Lower leg skin (tissue), 4 donors: ENCODE measurements around the gene OST4. TPM values are rescaled to one million over a fixed set of nuclear protein-coding genes. Genes with fewer than 3 reads are reported as not detected.

Experiments
- DNase-seq, 2 donors: peaks; one replicate each; pipeline ENCODE4 v3.0.0-alpha.2; 2019; ENCODE audit warnings: low spot score in 2 of 2
- H3K4me3 ChIP-seq: fragments of 200-600 bp; sonication (generic); 2 replicates; pipeline ENCODE4 v1.5.1; 2017; ENCODE audit warnings: mild to moderate bottlenecking, low read depth; ENCODE audit not compliant: poor library complexity, severe bottlenecking
- POLR2A ChIP-seq, 2 donors: fragments of 450-650 bp; IDR thresholded peaks; one replicate each; pipeline ENCODE4 v1.6.1; 2016 to 2017; ENCODE audit warnings: antibody characterized with exemption in 2 of 2, mild to moderate bottlenecking in 1 of 2, moderate library complexity in 1 of 2
- WGBS, 2 donors: methylation state at CpG; one replicate each; pipeline ENCODE4 v1.1.5; 2018; 5-methylcytosine and 5-hydroxymethylcytosine counted together
- intact Hi-C: fragments of 100-400 bp; cut with DNase I; formaldehyde crosslinking; loops from one replicate; pipeline ENCODE4 v1.15.0; 2023; ENCODE audit warnings: low total_unique reads
- total RNA-seq, 4 donors: library from RNA; depleted of rRNA; stranded (reverse); fragments of >200 nt; gene quantifications; one replicate each; pipeline ENCODE4 v1.1.0, GENCODE V29; 2016
- TF ChIP-seq, protein P1 (sequence below), 3 donors: fragments of 450-650 bp; IDR thresholded peaks; one replicate each; pipeline ENCODE4 v1.5.1; 2016; ENCODE audit warnings: antibody characterized with exemption in 3 of 3, mild to moderate bottlenecking in 3 of 3, moderate library complexity in 2 of 3

OST4 gene
- total RNA-seq, 4 donors from 2014 or later = 144 to 236 (median 195) TPM

DNA sequence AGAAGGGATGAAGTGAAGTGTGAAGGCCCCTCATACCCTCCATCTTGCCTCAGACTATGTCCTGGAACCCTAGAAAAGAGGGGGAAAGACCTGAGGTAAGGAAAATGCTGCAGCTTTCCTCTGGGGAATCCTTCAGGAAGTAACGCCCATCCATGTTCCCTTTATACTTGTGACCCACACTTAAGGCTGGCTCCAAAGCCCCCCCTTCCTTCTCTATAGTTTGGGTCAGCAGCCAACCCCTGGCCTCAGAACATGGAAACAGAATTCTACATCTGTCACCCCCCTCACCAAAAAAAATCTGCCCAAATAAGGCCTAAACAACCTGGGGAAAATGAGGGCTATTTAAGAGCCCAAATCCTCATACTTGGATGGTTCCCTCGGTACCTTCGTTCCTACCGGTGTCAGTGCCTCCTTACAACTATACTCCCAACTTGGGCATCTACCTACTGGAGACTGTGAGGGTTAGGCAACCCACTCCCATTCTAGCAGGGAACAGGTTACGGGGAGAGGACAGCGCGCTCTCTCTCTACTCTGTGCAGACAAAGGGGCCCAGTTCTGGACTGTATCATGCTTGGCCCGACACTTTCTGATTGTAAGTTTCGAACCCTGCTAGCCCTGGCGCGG, 689 bp downstream of the OST4 start:
- WGBS, 2 donors = 1 to 4% methylated on average over 9 to 11 of the region's 11 CpGs
- H3K4me3 ChIP-seq = peak overlapping the region; percentile 78
- TF ChIP-seq, protein P1, sequence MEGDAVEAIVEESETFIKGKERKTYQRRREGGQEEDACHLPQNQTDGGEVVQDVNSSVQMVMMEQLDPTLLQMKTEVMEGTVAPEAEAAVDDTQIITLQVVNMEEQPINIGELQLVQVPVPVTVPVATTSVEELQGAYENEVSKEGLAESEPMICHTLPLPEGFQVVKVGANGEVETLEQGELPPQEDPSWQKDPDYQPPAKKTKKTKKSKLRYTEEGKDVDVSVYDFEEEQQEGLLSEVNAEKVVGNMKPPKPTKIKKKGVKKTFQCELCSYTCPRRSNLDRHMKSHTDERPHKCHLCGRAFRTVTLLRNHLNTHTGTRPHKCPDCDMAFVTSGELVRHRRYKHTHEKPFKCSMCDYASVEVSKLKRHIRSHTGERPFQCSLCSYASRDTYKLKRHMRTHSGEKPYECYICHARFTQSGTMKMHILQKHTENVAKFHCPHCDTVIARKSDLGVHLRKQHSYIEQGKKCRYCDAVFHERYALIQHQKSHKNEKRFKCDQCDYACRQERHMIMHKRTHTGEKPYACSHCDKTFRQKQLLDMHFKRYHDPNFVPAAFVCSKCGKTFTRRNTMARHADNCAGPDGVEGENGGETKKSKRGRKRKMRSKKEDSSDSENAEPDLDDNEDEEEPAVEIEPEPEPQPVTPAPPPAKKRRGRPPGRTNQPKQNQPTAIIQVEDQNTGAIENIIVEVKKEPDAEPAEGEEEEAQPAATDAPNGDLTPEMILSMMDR (IDR thresholded peaks at IDR 0.05) = no peak
- TF ChIP-seq POLR2A (IDR thresholded peaks at IDR 0.05) = no peak
- intact Hi-C loops = no loop called here
- DNase-seq = no peak

DNA sequence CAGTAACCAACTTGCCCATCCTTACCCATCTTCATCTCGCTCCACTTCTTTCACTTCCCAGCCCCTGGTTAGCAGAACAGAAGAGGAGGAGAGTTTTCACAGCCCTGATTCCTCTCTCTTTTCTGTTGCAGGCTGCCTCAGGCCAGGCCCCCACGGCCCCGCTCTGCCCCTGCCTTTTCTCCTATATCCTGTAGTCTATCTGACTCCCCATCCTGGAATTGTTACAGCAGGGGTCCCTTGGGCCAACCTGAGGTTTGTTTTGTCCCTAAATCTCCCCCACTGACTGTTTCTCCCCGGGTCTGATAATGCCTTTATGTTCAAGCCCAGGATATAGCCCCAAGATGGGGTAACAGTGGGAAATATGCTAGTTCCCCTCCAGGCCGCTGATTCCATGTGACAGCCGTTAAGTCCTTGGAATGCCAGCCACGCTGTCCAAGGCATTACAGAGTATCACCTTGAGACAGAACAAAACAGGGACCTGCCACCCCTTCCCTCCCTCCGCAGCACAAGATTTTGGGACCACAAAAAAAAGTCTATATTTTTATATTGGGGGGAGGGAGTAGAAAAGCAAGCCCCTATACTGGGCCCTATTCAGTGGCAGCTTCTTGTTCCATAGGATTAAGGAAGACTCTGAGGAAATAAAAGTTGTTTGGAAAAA, 1.4 kb downstream of the OST4 start:
- DNase-seq = no peak
- intact Hi-C loops = no loop called here
- 77 to 85% methylated on average over 8 of the region's 8 CpGs for WGBS, 2 donors
- no peak for TF ChIP-seq POLR2A (IDR thresholded peaks at IDR 0.05)
- TF ChIP-seq, protein P1 (IDR thresholded peaks at IDR 0.05) = no peak
- H3K4me3 ChIP-seq = no peak overlapping the region

DNA sequence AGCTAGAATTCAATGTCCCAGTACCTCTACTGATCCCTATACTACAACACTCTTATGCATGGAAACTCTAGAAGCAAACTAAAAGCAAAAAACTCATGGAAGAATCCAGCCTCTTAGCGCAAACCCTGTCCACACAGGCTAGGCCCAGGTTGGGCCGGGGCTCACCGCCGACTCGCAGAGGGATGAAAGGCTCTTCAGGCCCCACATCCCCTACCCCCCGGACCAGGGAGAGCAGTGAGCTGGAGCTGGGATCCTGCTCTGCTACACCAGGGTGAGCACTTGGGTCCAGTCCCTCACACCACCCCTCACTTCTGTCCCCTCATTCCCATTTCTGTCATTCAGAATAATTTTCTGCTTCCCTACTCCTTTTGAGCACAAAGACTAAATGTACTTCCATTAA, 2.0 kb downstream of the OST4 start:
- TF ChIP-seq, protein P1 (IDR thresholded peaks at IDR 0.05) = no peak
- TF ChIP-seq POLR2A (IDR thresholded peaks at IDR 0.05) = no peak
- no peak overlapping the region for H3K4me3 ChIP-seq
- DNase-seq = no peak
- WGBS, 2 donors = 87 to 96% methylated on average over 6 of the region's 6 CpGs
- intact Hi-C loops = no loop called here

DNA sequence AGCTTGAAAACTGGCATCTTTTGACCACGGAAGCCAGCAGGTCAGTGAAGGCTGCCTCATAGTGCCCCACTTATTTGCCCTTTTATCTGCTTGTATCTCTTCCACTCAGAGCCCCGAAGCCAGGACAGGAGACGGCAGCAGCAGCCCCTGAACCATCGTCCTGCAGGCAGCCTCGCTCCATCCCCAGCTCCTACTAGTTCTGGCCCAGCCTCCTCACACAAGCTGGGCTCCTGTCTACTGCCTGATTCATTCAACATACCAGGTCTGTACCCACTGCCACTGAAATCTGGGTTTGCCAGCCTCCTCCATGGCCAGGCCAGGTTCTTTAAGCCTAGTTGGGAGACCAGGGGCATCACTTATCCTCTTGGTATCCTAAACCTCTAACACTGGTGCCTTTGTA, 4.1 kb downstream of the OST4 start:
- no peak for TF ChIP-seq POLR2A (IDR thresholded peaks at IDR 0.05)
- TF ChIP-seq, protein P1 (IDR thresholded peaks at IDR 0.05) = no peak
- 89 to 96% methylated on average over 5 of the region's 5 CpGs for WGBS, 2 donors
- DNase-seq = no peak
- H3K4me3 ChIP-seq = no peak overlapping the region
- intact Hi-C loops = no loop called here

DNA sequence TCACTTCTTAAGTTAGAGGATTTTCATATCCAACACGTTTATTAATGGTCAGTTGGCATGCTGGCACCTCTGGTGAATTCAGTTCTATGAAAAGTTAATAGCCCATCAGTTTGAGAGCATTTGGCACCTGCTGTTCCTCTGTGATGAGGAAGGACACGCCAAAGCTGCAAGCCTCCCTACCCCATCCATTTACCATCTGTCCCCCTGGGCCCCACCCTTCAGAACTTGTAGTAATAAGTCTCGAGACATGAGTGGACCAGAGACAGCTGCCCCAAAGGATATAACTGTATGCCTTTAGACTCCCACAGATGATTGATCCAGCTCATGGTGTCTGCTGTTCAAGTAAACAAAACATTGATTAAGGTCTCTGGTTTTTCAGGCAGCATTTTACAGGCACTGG, 6.3 kb downstream of the OST4 start:
- H3K4me3 ChIP-seq = no peak overlapping the region
- intact Hi-C loops = no loop called here
- no peak for DNase-seq
- TF ChIP-seq, protein P1 (IDR thresholded peaks at IDR 0.05) = no peak
- no peak for TF ChIP-seq POLR2A (IDR thresholded peaks at IDR 0.05)
- 68 to 83% methylated on average over 3 of the region's 3 CpGs for WGBS, 2 donors
